Psoas muscle (tissue), 8 donors: ENCODE results near the gene TFDP1. TPM values are rescaled to one million over a fixed set of nuclear protein-coding genes. Genes with fewer than 3 reads are reported as not detected.

Experiments
- ATAC-seq, 4 donors: fragments of 200-7000 bp; cut with Tn5 transposase; one replicate each; pipeline ENCODE4 v1.9.1; 2020; ENCODE audit warnings: moderate library complexity in 3 of 4, mild to moderate bottlenecking in 2 of 4
- DNase-seq, 2 donors: peaks; one replicate each; pipeline ENCODE4 v3.0.0-alpha.2; 2020
- H3K27ac ChIP-seq: fragments of 200-600 bp; one replicate; pipeline ENCODE4 v1.8.0; 2022
- H3K27me3 ChIP-seq, 3 donors: fragments of 200-600 bp in 1 of 3; one replicate each; pipeline versions ENCODE4 v1.6.1 to v1.8.0; 2013 to 2022; ENCODE audit warnings: low read length in 2 of 3, mild to moderate bottlenecking in 2 of 3, moderate library complexity in 1 of 3; ENCODE audit not compliant: insufficient read depth in 3 of 3
- H3K36me3 ChIP-seq, 2 donors: fragments of 200-600 bp in 1 of 2; one replicate each; pipeline versions ENCODE4 v1.6.1 to v1.8.0; 2013 to 2022; ENCODE audit warnings: low read depth in 1 of 2, mild to moderate bottlenecking in 1 of 2, moderate library complexity in 1 of 2; ENCODE audit not compliant: insufficient read depth in 1 of 2
- H3K4me1 ChIP-seq: fragments of 200-600 bp; one replicate; pipeline ENCODE4 v1.8.0; 2022
- H3K4me3 ChIP-seq: fragments of 200-600 bp; one replicate; pipeline ENCODE4 v1.8.0; 2022; ENCODE audit warnings: mild to moderate bottlenecking
- H3K9me3 ChIP-seq: fragments of 200-600 bp; one replicate; pipeline ENCODE4 v1.8.0; 2022
- WGBS, 3 donors: extraction: QIAGEN DNeasy Blood & Tissue Kit; methylation state at CpG; one replicate each; pipeline versions ENCODE4 v1.1.6 to v1.1.7; 2013; 5-methylcytosine and 5-hydroxymethylcytosine counted together
- intact Hi-C, 2 donors: fragments of 100-400 bp; cut with DNase I; formaldehyde crosslinking; loops; one replicate each; pipeline versions ENCODE4 v1.11.0 to v1.14.2; 2022
- polyA plus RNA-seq, 3 donors: library from polyadenylated mRNA; stranded (reverse); fragments of 200-250 nt; gene quantifications; one replicate each; pipeline ENCODE4 v1.2.3, GENCODE V29; 2013
- total RNA-seq, 4 donors: library from RNA; stranded (reverse); fragmentation: NEBNext Ultra II Directional in 2 of 4; extraction: Animal tissue kit (Norgen Biotek cat#: 25700) in 2 of 4; gene quantifications; one replicate each; pipeline versions ENCODE4 v1.2.1 to v1.2.4, GENCODE V29; 2021 to 2023
- TF ChIP-seq, protein P1 (sequence below): fragments of 200-600 bp; IDR thresholded peaks from one replicate; pipeline ENCODE4 v1.8.0; 2022; ENCODE audit warnings: antibody characterized with exemption
- donor health status: healthy with polysubstance abuse.
- donor health status: DM: no; HTN: no; CAD: no; lungs with moderate emphysema.
- donor health status: Bipolar disorder and iron deficiency.
- donor health status: healthy.
- donor health status: DM: yes; HTN: yes; CAD: no.
- donor health status: DM: no; HTN: no; CAD: no.
- donor health status: DM: no; HTN: no; CAD: no.
- donor health status: DM: yes; HTN: yes; CAD: no.

The TFDP1 gene
- total and polyA plus RNA-seq, 7 donors: 18.8 to 40.2 (median 31.4) TPM

DNA sequence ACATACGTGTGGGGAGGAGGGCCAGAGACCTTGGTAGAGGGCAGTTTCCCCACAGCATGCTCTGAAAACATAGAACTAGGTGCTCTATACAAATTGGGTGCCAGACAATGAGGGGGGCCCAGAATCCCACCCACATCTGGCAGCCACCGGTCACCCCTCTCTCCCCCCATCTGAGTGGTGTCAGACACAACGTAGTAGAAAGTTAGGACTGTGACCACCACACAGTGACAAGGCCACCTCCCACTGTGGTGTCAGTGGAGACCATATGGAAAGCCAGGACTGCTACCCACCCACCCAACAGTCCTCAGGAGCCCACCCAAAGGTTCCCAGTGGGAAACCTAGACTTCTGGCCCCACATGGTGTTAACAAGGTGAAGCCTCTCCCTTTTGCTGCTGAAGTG, 75.5 kb downstream of the TFDP1 start:
- Histone ChIP-seq H3K4me3 (no peak overlapping the region), H3K36me3 (no peaks in the 10 kb centered on the region), H3K27ac (no peak overlapping the region), H3K4me1 (no peaks in the 10 kb centered on the region), H3K9me3 (peaks cover 7% of the 10 kb centered on the region), H3K27me3 (peaks cover 0 to 10% (median 6%) of the 10 kb centered on the region in 3 donors)
- TF ChIP-seq, protein P1, sequence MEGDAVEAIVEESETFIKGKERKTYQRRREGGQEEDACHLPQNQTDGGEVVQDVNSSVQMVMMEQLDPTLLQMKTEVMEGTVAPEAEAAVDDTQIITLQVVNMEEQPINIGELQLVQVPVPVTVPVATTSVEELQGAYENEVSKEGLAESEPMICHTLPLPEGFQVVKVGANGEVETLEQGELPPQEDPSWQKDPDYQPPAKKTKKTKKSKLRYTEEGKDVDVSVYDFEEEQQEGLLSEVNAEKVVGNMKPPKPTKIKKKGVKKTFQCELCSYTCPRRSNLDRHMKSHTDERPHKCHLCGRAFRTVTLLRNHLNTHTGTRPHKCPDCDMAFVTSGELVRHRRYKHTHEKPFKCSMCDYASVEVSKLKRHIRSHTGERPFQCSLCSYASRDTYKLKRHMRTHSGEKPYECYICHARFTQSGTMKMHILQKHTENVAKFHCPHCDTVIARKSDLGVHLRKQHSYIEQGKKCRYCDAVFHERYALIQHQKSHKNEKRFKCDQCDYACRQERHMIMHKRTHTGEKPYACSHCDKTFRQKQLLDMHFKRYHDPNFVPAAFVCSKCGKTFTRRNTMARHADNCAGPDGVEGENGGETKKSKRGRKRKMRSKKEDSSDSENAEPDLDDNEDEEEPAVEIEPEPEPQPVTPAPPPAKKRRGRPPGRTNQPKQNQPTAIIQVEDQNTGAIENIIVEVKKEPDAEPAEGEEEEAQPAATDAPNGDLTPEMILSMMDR: no peak
- no peak for DNase-seq
- 80 to 85% (median 81%) methylated on average over 3 of the region's 3 CpGs for WGBS, 3 donors
- intact Hi-C loops: no loop called here
- no peak for ATAC-seq

DNA sequence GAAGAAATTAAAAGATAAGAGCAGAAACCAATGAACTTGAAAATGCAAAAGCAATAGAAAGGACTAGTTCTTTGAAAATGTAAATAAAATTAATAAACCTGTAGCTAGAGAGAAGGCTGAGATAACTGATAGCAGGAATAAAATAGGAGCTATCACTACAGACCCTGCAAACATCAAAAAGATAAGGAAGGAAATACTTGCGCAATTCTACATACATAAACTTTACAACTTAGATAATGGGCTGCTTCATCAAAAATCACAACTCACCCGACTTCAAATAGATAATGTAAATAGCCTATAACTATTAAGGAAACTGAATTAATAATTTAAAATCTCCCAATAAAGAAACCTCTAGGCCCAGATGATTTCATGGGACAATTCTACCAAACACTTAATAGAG, 77.0 kb downstream of the TFDP1 start:
- Histone ChIP-seq H3K9me3 (peaks cover 7% of the 10 kb centered on the region), H3K4me3 (no peak overlapping the region), H3K27me3 (peaks cover 0 to 10% (median 9%) of the 10 kb centered on the region in 3 donors), H3K27ac (no peak overlapping the region), H3K36me3 (no peaks in the 10 kb centered on the region), H3K4me1 (no peaks in the 10 kb centered on the region)
- DNase-seq (no peak), ATAC-seq (no peak)
- TF ChIP-seq, protein P1: no peak
- intact Hi-C loops: no loop called here
- 91 to 96% (median 93%) methylated on average over 2 of the region's 2 CpGs for WGBS, 3 donors

- intact Hi-C loops: no loop called here
- Histone ChIP-seq H3K4me3 (no peak overlapping the region), H3K36me3 (no peaks in the 10 kb centered on the region), H3K9me3 (peaks cover 7% of the 10 kb centered on the region), H3K4me1 (no peaks in the 10 kb centered on the region), H3K27ac (no peak overlapping the region), H3K27me3 (peaks cover 0 to 10% (median 7%) of the 10 kb centered on the region in 3 donors)
- ATAC-seq (no peak), DNase-seq (no peak)
- WGBS, 3 donors: 33 to 39% (median 34%) methylated on average over 15 of the region's 15 CpGs
- TF ChIP-seq, protein P1: no peak
These were observed 79.4 kb downstream of the TFDP1 start for GRCh38 chr13:113663934-113664333.

GRCh38 chr13:113664751-113665596, 80.4 kb downstream of the TFDP1 start:
- H3K27me3 ChIP-seq: peaks cover 0 to 10% (median 7%) of the 10 kb centered on the region in 3 donors
- H3K4me3 ChIP-seq: no peak overlapping the region
- H3K27ac ChIP-seq: no peak overlapping the region
- H3K4me1 ChIP-seq: no peaks in the 10 kb centered on the region
- H3K9me3 ChIP-seq: peaks cover 7% of the 10 kb centered on the region
- WGBS, 3 donors: 50 to 57% (median 51%) methylated on average over 14 to 21 of the region's 21 CpGs
- intact Hi-C loops: no loop called here
- H3K36me3 ChIP-seq: no peaks in the 10 kb centered on the region
- no peak for ATAC-seq
- DNase-seq: peak in 1 of 2 donors; percentile 31
- TF ChIP-seq, protein P1: no peak
